ENCODE results near the gene TANGO6. TPM values are rescaled to one million over a fixed set of nuclear protein-coding genes. Genes with fewer than 3 reads are reported as not detected.

The TANGO6 gene
- total and polyA plus RNA-seq, 2 donors from 2014 or later, result 4.5 to 20.6 TPM

DNA sequence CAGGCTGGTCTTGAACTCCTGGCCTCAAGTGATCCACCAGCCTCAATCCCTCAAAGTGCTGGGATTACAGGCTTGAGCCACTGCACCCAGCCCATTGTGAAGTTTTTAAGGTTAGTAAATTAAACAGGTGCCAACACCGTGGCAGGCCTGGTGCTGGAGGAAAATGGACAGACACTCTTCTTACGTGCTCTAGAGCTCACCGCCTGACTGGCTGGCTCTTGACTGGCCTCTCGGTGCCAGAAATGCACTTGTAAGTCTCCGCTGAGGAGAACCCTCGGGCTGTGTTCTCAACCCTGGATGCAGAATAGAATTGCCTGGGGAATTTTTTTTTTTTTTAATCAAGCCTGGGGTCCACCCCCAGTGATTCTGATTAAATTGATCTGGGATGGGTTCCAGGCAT lies 251.9 kb downstream of the TANGO6 start:
- FAIRE-seq (no peak), DNase-seq (no peak)
- Histone ChIP-seq H3K36me3 (ENCODE audit: control insufficient read depth in 2 of 3, insufficient read depth in 3 of 3, low read length in 3 of 3) (no peaks in the 10 kb centered on the region), H3K9ac (ENCODE audit: low read length in 3 of 3) (no peak overlapping the region), H3K27me3 (ENCODE audit: control insufficient read depth, insufficient read depth, low read length) (no peaks in the 10 kb centered on the region), H3K9me3 (ENCODE audit: control insufficient read depth in 2 of 3, insufficient read depth in 1 of 3, low read length in 3 of 3) (no peaks in the 10 kb centered on the region), H3K4me1 (ENCODE audit: control insufficient read depth in 2 of 3, insufficient read depth in 2 of 3, low read depth in 1 of 3, low read length in 3 of 3) (peaks cover 0 to 5% (median 0%) of the 10 kb centered on the region in 3 donors), H3K4me3 (ENCODE audit: low read length in 3 of 3) (no peak overlapping the region), H3K27ac (ENCODE audit: low read depth in 2 of 2, low read length in 2 of 2) (no peak overlapping the region)
- intact Hi-C loops (cut with DNase I), result no loop called here
- TF ChIP-seq, protein P1, sequence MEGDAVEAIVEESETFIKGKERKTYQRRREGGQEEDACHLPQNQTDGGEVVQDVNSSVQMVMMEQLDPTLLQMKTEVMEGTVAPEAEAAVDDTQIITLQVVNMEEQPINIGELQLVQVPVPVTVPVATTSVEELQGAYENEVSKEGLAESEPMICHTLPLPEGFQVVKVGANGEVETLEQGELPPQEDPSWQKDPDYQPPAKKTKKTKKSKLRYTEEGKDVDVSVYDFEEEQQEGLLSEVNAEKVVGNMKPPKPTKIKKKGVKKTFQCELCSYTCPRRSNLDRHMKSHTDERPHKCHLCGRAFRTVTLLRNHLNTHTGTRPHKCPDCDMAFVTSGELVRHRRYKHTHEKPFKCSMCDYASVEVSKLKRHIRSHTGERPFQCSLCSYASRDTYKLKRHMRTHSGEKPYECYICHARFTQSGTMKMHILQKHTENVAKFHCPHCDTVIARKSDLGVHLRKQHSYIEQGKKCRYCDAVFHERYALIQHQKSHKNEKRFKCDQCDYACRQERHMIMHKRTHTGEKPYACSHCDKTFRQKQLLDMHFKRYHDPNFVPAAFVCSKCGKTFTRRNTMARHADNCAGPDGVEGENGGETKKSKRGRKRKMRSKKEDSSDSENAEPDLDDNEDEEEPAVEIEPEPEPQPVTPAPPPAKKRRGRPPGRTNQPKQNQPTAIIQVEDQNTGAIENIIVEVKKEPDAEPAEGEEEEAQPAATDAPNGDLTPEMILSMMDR (IDR thresholded peaks at IDR 0.05; ENCODE audit: borderline replicate concordance, extremely low read depth, insufficient read depth), result no peak

DNA sequence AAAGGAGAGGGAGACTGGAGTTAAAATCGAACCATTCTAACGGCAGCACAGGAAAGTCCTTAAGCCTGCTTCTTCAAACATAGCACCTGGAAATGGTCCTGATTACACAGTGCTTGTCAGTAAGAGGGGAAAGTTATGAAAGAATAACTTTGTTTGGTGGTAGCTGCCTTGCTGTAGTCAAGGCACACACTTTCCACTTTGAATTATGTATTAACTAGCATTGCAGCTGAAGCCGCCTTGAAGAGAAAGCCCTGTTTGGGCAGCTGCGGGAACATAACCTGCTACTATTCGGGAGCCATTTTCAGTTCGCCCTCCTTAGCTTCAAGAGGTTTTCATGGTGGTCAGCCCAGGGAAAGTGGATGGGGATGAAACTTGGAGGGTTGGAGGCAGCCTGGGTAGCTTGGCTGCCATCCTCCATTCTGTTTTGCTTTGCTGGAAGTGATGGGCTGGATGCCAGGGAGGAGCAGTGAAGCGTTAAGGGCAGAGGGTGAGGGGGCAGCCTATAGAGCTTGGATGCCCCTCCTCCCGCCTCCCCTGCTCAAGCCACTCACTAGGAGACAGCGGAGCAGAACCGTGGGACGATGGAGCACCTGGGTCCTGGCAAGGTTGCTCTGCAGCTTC lies 256.9 kb downstream of the TANGO6 start:
- H3K27me3 ChIP-seq (ENCODE audit: control insufficient read depth, insufficient read depth, low read length), result no peaks in the 10 kb centered on the region
- H3K9ac ChIP-seq (ENCODE audit: low read length in 3 of 3), result peak overlapping the region in 1 of 3 donors; percentile 46
- intact Hi-C loops (cut with DNase I), result no loop called here
- peak in 4 of 5 donors; percentile 59 to 81 (median 68) for DNase-seq
- peak overlapping the region; percentile 35 to 81 for H3K27ac ChIP-seq (ENCODE audit: low read depth in 2 of 2, low read length in 2 of 2)
- TF ChIP-seq, protein P1 (IDR thresholded peaks at IDR 0.05; ENCODE audit: borderline replicate concordance, extremely low read depth, insufficient read depth), result no peak
- peaks cover 0 to 11% (median 9%) of the 10 kb centered on the region in 3 donors for H3K4me1 ChIP-seq (ENCODE audit: control insufficient read depth in 2 of 3, insufficient read depth in 2 of 3, low read depth in 1 of 3, low read length in 3 of 3)
- FAIRE-seq, result no peak
- H3K36me3 ChIP-seq (ENCODE audit: control insufficient read depth in 2 of 3, insufficient read depth in 3 of 3, low read length in 3 of 3), result no peaks in the 10 kb centered on the region
- H3K4me3 ChIP-seq (ENCODE audit: low read length in 3 of 3), result peak overlapping the region in 1 of 3 donors; percentile 38
- no peaks in the 10 kb centered on the region for H3K9me3 ChIP-seq (ENCODE audit: control insufficient read depth in 2 of 3, insufficient read depth in 1 of 3, low read length in 3 of 3)

DNA sequence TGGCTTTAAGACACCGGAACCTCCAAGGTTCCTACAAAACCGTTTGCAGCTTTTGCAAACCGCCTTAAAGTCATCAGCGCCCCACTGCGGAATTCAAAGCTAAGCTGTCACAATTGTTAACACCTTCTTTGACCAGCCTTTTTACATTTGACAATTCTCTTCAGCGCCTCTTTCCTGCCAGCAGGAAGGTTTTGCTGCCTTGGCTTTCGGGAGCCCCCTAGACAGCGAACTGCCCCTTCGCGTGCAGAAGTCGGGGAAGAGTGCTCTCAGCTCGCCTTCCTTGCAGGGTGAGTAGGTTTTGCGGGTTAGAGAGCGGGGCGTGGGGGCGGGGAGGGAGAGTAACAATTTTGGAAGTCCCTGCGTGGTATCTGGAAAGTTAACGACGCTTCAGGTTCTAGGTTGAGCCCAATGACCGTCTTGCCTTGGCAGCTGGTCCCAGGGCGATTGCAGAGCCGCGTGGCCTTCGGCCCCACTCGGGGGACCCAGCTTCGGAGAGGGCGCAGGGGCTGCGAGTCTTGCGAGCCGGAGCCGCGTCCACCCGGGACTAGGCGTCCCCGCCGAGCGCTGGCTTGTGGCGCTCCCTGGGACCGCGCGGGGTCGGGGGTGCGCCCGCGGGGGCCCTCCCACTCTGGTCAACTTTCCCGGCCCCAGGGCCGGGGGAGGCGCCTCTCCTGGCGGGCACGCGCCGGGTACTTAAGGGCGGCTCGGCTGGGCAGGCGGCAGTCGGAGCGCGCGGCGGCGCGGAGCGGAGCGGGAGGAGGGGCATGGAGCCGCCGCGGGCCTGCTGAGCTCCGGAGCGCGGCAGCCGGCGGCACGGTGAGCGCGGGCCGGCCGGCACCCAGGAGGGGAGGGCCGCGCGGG lies 262.4 kb downstream of the TANGO6 start, which contains the start of gene HAS3:
Gene HAS3 (plus strand): TSS at position 153 of the 861 bp plus-strand sequence. CDS start 3,743 bp downstream, outside the sequence.
- Histone ChIP-seq H3K9ac (ENCODE audit: low read length in 3 of 3) (no peak within 1 kb of the TSS), H3K4me1 (ENCODE audit: control insufficient read depth in 2 of 3, insufficient read depth in 2 of 3, low read depth in 1 of 3, low read length in 3 of 3) (peaks cover 0 to 23% (median 3%) of the 10 kb centered on the region in 3 donors), H3K27ac (ENCODE audit: low read depth in 2 of 2, low read length in 2 of 2) (peak within 1 kb of the TSS in 1 of 2 donors; percentile 49), H3K36me3 (ENCODE audit: control insufficient read depth in 2 of 3, insufficient read depth in 3 of 3, low read length in 3 of 3) (peaks cover 0 to 2% (median 0%) of the 10 kb centered on the region in 3 donors), H3K27me3 (ENCODE audit: control insufficient read depth, insufficient read depth, low read length) (no peaks in the 10 kb centered on the region), H3K9me3 (ENCODE audit: control insufficient read depth in 2 of 3, insufficient read depth in 1 of 3, low read length in 3 of 3) (no peaks in the 10 kb centered on the region), H3K4me3 (ENCODE audit: low read length in 3 of 3) (peak within 1 kb of the TSS; percentile 9 to 57 (median 51))
- TF ChIP-seq, protein P1 (IDR thresholded peaks at IDR 0.05; ENCODE audit: borderline replicate concordance, extremely low read depth, insufficient read depth), result peak; percentile 24
- intact Hi-C loops (cut with DNase I), result no loop called here
- FAIRE-seq (no peak), DNase-seq (peak; percentile 70 to 88 (median 81))
